Breast epithelium (tissue), 4 donors: ENCODE data around the gene TIPIN. TPM values are rescaled to one million over a fixed set of nuclear protein-coding genes. Genes with fewer than 3 reads are reported as not detected.
A peak's percentile ranks its signal among the peaks of the same experiment; 100 is the strongest.

Experiments
- DNase-seq, 2 donors: peaks; one replicate each; pipeline ENCODE4 v3.0.0-alpha.2; 2019; ENCODE audit warnings: low spot score in 2 of 2
- H3K27ac ChIP-seq, 2 donors: fragments of 200-600 bp; sonication (generic) in 1 of 2; one replicate each; pipeline ENCODE4 v1.5.1; 2016 to 2019; ENCODE audit warnings: mild to moderate bottlenecking in 1 of 2
- H3K27me3 ChIP-seq, 2 donors: fragments of 200-600 bp; sonication (generic) in 1 of 2; one replicate each; pipeline versions ENCODE4 v1.5.1 to v1.6.0; 2017 to 2019; ENCODE audit warnings: control low read depth in 1 of 2, mild to moderate bottlenecking in 1 of 2
- H3K36me3 ChIP-seq: fragments of 200-600 bp; one replicate; pipeline ENCODE4 v1.5.1; 2019
- H3K4me1 ChIP-seq, 2 donors: fragments of 200-600 bp; sonication (generic); one replicate each; pipeline ENCODE4 v1.5.1; 2016 to 2019; ENCODE audit warnings: control low read depth in 1 of 2
- H3K4me3 ChIP-seq, 3 donors: fragments of 200-600 bp; sonication (generic); 1 replicate in 2 of 3; 2 replicates in 1 of 3; pipeline ENCODE4 v1.5.1; 2016 to 2019; ENCODE audit warnings: mild to moderate bottlenecking in 3 of 3, moderate library complexity in 2 of 3
- H3K9me3 ChIP-seq, 2 donors: fragments of 200-600 bp; sonication (generic) in 1 of 2; one replicate each; pipeline ENCODE4 v1.5.1; 2016 to 2019; ENCODE audit warnings: control low read depth in 1 of 2
- POLR2A ChIP-seq: fragments of 450-650 bp; IDR thresholded peaks from one replicate; pipeline ENCODE4 v1.6.1; 2016; ENCODE audit warnings: antibody characterized with exemption, mild to moderate bottlenecking, moderate library complexity
- POLR2AphosphoS5 ChIP-seq, 3 donors: sonication (generic); formaldehyde crosslinking; IDR thresholded peaks; one replicate each; pipeline ENCODE4 v1.6.1; 2017; ENCODE audit warnings: antibody characterized with exemption in 3 of 3
- intact Hi-C: fragments of 100-400 bp; cut with DNase I; formaldehyde crosslinking; loops from one replicate; pipeline ENCODE4 v1.15.1; 2023; ENCODE audit warnings: low total_unique reads
- total RNA-seq, 3 donors: library from RNA; depleted of rRNA; stranded (reverse); fragments of >200 nt; gene quantifications; one replicate each; pipeline ENCODE4 v1.1.0, GENCODE V29; 2016
- TF ChIP-seq, protein P1 (sequence below), 3 donors: fragments of 450-650 bp; IDR thresholded peaks; one replicate each; pipeline ENCODE4 v1.5.1; 2016 to 2017; ENCODE audit warnings: antibody characterized with exemption in 3 of 3, mild to moderate bottlenecking in 3 of 3, moderate library complexity in 3 of 3

The TIPIN gene
- total RNA-seq, 3 donors from 2014 or later, result 5.0 to 9.7 (median 6.6) TPM

DNA sequence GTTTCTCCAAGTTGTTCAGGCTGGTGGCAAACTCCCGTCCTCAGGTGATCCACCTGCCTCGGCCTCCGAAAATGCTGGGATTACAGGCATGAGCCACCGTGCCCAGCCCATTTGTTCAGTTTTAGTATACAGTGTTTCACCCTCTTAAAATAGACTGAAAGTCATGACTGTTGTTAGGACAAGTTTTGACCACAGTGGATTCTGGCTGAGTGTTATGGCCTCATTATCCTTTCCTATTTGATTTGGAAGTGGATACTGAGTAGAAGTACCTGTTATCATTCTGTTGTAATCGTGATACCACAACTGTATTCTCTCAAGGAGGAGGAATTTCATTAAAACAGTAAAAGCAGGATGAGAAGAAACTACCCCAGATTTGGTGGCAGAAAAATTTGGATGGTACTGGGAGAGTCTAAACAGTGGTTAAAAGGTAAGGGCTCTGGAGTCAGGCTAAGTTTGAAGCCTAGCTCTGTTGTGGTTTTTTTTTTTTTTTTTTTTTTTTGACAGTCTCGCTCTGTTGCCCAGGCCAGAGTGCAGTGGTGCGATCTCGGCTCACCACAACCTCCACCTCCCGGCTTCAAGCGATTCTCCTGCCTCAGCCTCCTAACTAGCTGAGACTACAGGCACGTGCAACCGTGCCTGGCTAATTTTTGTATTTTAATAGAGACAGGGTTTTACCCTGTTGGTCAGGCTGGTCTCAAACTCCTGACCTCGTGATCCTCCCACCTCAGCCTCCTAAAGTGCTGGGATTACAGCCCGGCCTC lies 32.8 kb upstream of the TIPIN start:
- no peak for TF ChIP-seq POLR2AphosphoS5 (IDR thresholded peaks at IDR 0.05)
- no peak for TF ChIP-seq POLR2A
- TF ChIP-seq, protein P1, sequence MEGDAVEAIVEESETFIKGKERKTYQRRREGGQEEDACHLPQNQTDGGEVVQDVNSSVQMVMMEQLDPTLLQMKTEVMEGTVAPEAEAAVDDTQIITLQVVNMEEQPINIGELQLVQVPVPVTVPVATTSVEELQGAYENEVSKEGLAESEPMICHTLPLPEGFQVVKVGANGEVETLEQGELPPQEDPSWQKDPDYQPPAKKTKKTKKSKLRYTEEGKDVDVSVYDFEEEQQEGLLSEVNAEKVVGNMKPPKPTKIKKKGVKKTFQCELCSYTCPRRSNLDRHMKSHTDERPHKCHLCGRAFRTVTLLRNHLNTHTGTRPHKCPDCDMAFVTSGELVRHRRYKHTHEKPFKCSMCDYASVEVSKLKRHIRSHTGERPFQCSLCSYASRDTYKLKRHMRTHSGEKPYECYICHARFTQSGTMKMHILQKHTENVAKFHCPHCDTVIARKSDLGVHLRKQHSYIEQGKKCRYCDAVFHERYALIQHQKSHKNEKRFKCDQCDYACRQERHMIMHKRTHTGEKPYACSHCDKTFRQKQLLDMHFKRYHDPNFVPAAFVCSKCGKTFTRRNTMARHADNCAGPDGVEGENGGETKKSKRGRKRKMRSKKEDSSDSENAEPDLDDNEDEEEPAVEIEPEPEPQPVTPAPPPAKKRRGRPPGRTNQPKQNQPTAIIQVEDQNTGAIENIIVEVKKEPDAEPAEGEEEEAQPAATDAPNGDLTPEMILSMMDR (IDR thresholded peaks at IDR 0.05), result no peak
- H3K9me3 ChIP-seq, result no peaks in the 10 kb centered on the region
- H3K27me3 ChIP-seq, result no peaks in the 10 kb centered on the region
- no peak overlapping the region for H3K4me3 ChIP-seq
- intact Hi-C loops, result loop anchor here (5.0 kb wide), 2 partner anchors 108 to 1613 kb away; partner anchors contain the start of gene SNAPC5
- H3K27ac ChIP-seq, result no peak overlapping the region
- no peaks in the 10 kb centered on the region for H3K36me3 ChIP-seq
- DNase-seq, result no peak
- H3K4me1 ChIP-seq, result peaks cover 0 to 5% of the 10 kb centered on the region in 2 donors

DNA sequence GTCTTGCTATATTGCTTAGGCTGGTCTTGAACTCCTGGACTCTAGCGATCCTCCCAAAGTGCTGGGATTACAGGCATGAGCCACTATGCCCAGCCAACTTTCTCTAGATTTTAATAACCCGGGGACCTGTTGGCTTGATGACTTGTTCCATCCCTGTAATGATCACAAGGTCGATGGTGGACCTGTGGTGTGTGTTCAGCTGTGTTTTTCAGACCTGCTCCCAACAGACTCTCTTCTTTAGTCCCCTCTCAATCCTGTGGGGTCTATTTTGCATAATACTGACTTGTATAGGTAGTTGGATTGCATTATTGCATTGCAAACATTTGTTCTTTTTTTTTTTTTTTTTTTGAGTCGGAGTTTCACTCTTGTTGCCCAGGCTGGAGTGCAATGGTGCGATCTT lies 32.1 kb upstream of the TIPIN start:
- no peak for TF ChIP-seq POLR2AphosphoS5 (IDR thresholded peaks at IDR 0.05)
- TF ChIP-seq POLR2A, result no peak
- TF ChIP-seq, protein P1 (IDR thresholded peaks at IDR 0.05), result no peak
- no peak overlapping the region for H3K27ac ChIP-seq
- H3K4me3 ChIP-seq, result no peak overlapping the region
- H3K9me3 ChIP-seq, result no peaks in the 10 kb centered on the region
- intact Hi-C loops, result loop anchor here (5.0 kb wide), 2 partner anchors 109 to 1614 kb away; partner anchors contain the start of gene SNAPC5
- DNase-seq, result no peak
- H3K4me1 ChIP-seq, result peaks cover 0 to 5% of the 10 kb centered on the region in 2 donors
- no peaks in the 10 kb centered on the region for H3K36me3 ChIP-seq
- no peaks in the 10 kb centered on the region for H3K27me3 ChIP-seq

DNA sequence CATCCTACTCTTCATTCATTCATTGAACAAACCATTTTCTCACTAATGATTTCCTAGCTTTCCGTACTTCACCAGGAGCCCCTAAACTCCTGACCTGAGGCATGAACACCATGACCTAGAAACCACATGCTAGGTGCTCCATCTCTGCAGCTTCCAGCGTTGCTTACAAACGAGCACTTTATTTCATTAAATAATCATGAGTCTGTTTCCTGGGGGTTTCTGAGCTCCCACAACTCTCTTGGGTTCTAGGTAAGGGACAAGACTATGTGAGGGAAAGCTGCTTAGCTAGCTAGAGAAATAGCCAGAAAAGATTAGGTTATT lies 31.5 kb upstream of the TIPIN start:
- TF ChIP-seq POLR2A (no peak), POLR2AphosphoS5 (IDR thresholded peaks at IDR 0.05) (no peak)
- TF ChIP-seq, protein P1 (IDR thresholded peaks at IDR 0.05), result no peak
- no peak for DNase-seq
- H3K27ac ChIP-seq, result peak overlapping the region in 1 of 2 donors; percentile 89
- no peaks in the 10 kb centered on the region for H3K36me3 ChIP-seq
- no peaks in the 10 kb centered on the region for H3K9me3 ChIP-seq
- H3K4me3 ChIP-seq, result peak overlapping the region; percentile 77 to 91 (median 86)
- no peaks in the 10 kb centered on the region for H3K27me3 ChIP-seq
- H3K4me1 ChIP-seq, result peaks cover 0 to 5% of the 10 kb centered on the region in 2 donors
- intact Hi-C loops, result loop anchor here (5.0 kb wide), 2 partner anchors 109 to 1614 kb away; partner anchors contain the start of gene SNAPC5

DNA sequence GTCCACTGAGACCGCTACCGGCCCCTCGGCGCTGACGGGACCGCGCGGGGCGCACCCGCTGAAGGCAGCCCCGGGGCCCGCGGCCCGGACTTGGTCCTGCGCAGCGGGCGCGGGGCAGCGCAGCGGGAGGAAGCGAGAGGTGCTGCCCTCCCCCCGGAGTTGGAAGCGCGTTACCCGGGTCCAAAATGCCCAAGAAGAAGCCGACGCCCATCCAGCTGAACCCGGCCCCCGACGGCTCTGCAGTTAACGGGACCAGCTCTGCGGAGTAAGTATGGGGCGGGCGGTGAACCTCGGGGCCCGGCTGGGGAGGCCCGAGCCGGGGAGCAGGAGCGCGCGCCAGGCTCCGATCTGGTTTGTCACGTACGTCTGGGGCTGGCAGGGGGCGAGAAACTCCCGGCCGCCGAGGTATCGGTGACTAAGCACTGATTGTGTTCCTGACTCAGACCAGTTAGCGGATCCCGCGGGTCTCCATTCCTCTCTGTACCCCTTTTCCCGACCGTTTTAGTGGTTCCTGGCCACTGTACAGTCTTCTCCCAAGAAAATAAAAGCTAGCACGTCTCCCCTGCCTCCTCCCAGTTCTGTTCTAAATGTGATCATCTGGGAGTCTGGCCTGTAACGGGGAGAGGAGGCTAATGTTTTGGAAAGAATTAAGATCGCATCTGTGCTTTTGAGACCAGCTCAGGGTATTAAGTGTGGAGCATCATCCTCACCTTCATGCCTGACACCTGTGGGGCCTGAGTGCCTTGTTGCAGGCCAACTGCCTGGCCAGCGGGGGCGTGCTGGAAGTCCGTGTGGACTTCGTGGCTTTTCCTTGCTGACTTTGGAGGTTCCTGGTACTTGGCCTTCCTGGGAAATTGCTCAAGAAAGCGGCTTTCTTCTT lies 30.9 kb upstream of the TIPIN start:
- DNase-seq, result peak; percentile 45 to 60
- Histone ChIP-seq H3K27me3 (no peaks in the 10 kb centered on the region), H3K9me3 (no peaks in the 10 kb centered on the region), H3K4me1 (peaks cover 0 to 5% of the 10 kb centered on the region in 2 donors), H3K27ac (peak overlapping the region; percentile 89), H3K4me3 (peak overlapping the region; percentile 77 to 91 (median 86)), H3K36me3 (no peaks in the 10 kb centered on the region)
- TF ChIP-seq POLR2A (no peak), POLR2AphosphoS5 (IDR thresholded peaks at IDR 0.05) (no peak)
- TF ChIP-seq, protein P1 (IDR thresholded peaks at IDR 0.05), result peak in 1 of 3 donors; percentile 15
- intact Hi-C loops, result loop anchor here (5.0 kb wide), 2 partner anchors 110 to 1615 kb away; partner anchors contain the start of gene SNAPC5
